Naive thymus-derived CD8-positive, alpha-beta T cell (primary cell): ENCODE data around the gene ITPA. TPM values are rescaled to one million over a fixed set of nuclear protein-coding genes. Genes with fewer than 3 reads are reported as not detected.

Experiments
- polyA plus RNA-seq, 3 donors: library from polyadenylated mRNA; unstranded; fragments of 300-500 nt; fragmentation: Illumina TruSeq; gene quantifications; one replicate each; pipeline ENCODE4 v1.2.3, GENCODE V29; 2021
- total RNA-seq, 8 experiments: library from RNA in 2 of 8; stranded (reverse) in 2 of 8; gene quantifications; one replicate each; pipeline ENCODE4 v1.2.3 and lab custom pipeline; 2021 to 2026

ITPA gene
- total and polyA plus RNA-seq, 5 experiments from 2014 or later: 46.2 to 72.9 (median 56.9) TPM

Other genes starting within 250 kb of the ITPA start
- gene GNRH2, start 165.9 kb upstream of the ITPA start, total RNA-seq: 1 to 10 TPM; 1.5 to 1.9 TPM
- gene GNRH2, start 165.9 kb upstream of the ITPA start, polyA plus RNA-seq: not detected
- gene MRPS26, start 163.4 kb upstream of the ITPA start, total RNA-seq: 10 to 100 TPM; 27.6 to 28.4 TPM
- gene MRPS26, start 163.4 kb upstream of the ITPA start, polyA plus RNA-seq: 10 to 100 TPM; 59.2 to 81.8 (median 75.6) TPM
- 1 to 10 TPM; 2.2 to 2.6 TPM for gene OXT, start 137.9 kb upstream of the ITPA start, total RNA-seq
- 1 to 10 TPM in 1 of 3 donors, under 1 TPM in 2; 0.53 to 2.2 (median 0.91) TPM for gene OXT, start 137.9 kb upstream of the ITPA start, polyA plus RNA-seq
- gene AVP, start 124.8 kb upstream of the ITPA start, total RNA-seq: not detected
- gene AVP, start 124.8 kb upstream of the ITPA start, polyA plus RNA-seq: not detected
- gene FASTKD5, start 49.6 kb upstream of the ITPA start, total RNA-seq: 10 to 100 TPM; 37.1 to 38.0 TPM
- gene FASTKD5, start 49.6 kb upstream of the ITPA start, polyA plus RNA-seq: 10 to 100 TPM; 10.7 to 18.1 (median 17.5) TPM
- gene UBOX5, start 49.6 kb upstream of the ITPA start, total RNA-seq: 10 to 100 TPM; 15.7 to 15.8 TPM
- 1 to 10 TPM; 4.5 to 8.6 (median 7.0) TPM for gene UBOX5, start 49.6 kb upstream of the ITPA start, polyA plus RNA-seq
- 10 to 100 TPM; 25.5 to 26.6 TPM for gene LZTS3, start 35.9 kb upstream of the ITPA start, total RNA-seq
- 1 to 10 TPM; 2.0 to 3.8 (median 3.7) TPM for gene LZTS3, start 35.9 kb upstream of the ITPA start, polyA plus RNA-seq
- gene DDRGK1, start 4.8 kb upstream of the ITPA start, total RNA-seq: 10 to 100 TPM; 55.8 to 57.4 TPM
- gene DDRGK1, start 4.8 kb upstream of the ITPA start, polyA plus RNA-seq: 10 to 100 TPM; 39.7 to 50.5 (median 44.1) TPM
- 1 to 10 TPM; 1.3 to 2.1 TPM for gene SLC4A11, start 29.7 kb downstream of the ITPA start, total RNA-seq
- gene SLC4A11, start 29.7 kb downstream of the ITPA start, polyA plus RNA-seq: not detected
- gene DNAAF9, start 198.2 kb downstream of the ITPA start, total RNA-seq: 1 to 10 TPM; 4.8 to 5.1 TPM
- gene DNAAF9, start 198.2 kb downstream of the ITPA start, polyA plus RNA-seq: 1 to 10 TPM in 2 of 3 donors, under 1 TPM in 1; 0.62 to 1.4 (median 1.0) TPM